ENCODE data around the gene FERD3L.

The FERD3L gene

DNA sequence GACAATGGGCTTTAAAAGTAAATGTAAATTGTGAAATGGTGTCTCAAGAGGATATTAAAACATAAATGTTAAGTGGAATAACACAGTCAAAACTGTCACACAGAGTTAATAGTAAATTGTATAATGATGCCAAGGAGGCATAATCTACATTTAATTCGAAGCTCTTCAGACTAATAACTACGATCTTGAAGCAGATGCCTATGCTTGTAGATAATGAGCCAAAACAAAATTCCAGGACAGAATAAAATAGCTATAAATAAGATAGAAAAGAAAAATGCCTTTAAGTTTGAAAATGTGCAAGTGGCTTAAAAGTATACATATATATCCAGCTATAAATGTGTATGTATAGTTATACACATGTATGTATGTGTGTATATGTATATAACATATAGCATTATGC lies 45.3 kb downstream of the FERD3L start:
- DNase-seq (ENCODE audit: low spot score) = no peak

DNA sequence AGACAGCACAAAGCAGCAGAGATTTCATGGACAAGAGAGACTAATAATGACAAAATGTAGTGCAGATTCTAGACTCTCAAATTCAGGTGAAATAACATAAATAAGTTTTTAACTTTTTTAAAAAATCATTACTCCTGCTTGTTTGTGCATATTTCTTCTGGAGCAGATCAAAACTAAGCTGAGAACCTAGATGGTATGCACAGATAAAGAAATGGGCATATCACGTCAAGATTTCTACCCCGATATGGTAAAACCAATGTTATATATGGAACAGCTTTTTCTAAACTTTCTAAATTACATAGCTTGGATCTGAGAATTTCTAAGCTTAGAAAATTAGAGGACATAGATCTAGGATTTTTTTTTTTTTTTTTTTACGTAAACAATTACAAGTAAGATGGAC lies 46.0 kb downstream of the FERD3L start:
- no peak for DNase-seq (ENCODE audit: low spot score)

DNA sequence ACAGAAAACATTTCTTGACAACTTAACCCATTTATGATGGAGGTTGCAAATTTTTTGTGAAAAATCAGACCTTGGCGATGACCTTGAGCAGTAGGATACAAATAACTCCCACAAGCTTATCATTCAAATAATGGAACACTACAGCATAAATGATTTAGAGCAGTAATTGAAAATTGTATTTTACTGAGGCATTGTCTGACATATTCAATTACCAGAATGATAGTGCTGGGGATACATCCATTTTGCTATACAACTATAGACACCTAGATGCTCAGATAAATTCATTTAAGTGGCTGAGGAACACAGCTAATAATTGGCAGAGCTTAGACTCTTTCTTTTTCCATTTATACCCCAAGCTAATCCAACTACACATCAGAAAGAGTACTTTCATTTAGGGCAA lies 46.7 kb downstream of the FERD3L start:
- DNase-seq (ENCODE audit: low spot score) = no peak

DNA sequence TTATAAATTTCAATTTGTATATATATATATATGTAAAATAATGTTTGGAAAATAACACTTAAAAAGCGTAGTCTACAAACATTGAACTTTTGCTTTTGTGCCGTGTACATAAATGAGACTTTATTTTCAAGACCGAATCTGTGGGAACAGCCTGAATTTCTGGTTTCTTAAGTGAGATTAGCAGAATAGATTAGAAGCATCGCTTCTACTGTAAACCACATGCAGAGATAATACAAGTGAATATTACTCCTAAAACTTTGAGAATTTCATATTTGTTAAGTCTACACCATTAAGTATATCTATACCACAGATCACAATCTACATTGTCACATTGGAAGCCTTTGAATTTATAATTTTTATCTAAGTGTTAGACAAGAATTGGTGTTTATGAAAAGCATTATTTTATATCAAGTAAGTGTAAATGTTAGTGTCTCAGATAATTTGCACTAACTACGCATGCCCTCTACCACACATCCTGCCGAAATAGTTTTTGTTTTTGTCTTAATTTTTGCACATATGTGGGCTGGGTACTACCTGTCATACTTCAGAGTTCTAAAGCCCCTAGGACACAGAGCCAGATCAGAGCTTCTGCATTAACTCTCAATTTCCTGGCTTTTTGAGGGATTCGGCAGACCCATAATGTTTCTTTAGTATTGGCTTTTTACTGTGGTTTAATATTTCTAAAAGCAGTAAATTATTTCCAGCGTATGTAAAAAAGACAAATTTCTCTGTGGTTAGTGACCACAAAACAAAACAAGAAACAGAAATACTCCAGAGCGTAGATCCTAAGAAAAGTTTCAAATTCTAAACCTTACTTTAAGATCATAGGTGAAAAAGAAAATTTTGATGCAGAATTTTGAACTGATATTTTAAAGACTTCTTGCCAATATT lies 47.8 kb downstream of the FERD3L start:
- no peak for DNase-seq (ENCODE audit: low spot score)

- no peak for DNase-seq (ENCODE audit: low spot score)
Observed at GRCh38 chr7:19095353-19095860, 49.8 kb downstream of the FERD3L start.
